ENCODE measurements around the gene ZBTB16. TPM values are rescaled to one million over a fixed set of nuclear protein-coding genes. Genes with fewer than 3 reads are reported as not detected.

Gene ZBTB16
- total and polyA plus RNA-seq, 2 of the 13 experiments (the other 11 are each of a cell fraction or from before 2014, with no cell fraction given) = not detected

DNA sequence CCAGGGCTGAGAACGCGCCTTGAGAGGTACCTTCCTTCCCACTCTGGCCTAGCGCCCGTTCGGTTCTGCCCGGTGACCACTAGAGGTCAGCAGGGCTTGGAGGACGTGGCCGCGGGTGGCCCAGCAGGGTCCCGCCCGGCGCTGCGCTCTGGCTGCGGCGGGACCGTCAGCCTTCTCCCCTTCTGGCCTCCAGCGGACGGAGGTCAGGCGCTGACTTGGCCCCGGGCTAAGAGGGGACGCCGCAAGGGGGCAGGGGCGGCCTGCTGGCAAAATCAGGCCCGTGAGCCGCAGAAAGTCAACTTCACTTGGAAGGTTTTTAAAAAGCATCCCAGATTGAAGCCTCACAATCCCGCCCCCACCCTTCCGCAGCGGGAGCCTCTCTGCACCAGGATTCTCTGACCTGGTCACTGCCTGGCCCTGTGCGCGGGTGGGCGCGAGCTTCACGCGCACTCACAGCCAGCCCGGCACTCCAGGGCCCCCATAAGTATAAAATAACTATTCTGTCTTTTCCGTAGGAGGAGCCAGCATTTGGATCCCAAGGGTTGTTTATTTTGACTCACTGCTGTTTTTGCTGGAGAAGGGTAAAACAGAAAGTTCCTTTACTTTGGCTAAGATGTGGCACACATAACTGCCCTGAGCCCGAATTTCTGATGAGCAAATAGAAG, 23.2 kb upstream of the ZBTB16 start (continued):
- TF ChIP-seq, protein P1, sequence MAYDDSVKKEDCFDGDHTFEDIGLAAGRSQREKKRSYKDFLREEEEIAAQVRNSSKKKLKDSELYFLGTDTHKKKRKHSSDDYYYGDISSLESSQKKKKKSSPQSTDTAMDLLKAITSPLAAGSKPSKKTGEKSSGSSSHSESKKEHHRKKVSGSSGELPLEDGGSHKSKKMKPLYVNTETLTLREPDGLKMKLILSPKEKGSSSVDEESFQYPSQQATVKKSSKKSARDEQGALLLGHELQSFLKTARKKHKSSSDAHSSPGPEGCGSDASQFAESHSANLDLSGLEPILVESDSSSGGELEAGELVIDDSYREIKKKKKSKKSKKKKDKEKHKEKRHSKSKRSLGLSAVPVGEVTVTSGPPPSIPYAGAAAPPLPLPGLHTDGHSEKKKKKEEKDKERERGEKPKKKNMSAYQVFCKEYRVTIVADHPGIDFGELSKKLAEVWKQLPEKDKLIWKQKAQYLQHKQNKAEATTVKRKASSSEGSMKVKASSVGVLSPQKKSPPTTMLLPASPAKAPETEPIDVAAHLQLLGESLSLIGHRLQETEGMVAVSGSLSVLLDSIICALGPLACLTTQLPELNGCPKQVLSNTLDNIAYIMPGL (CRISPR knock-in tag; IDR thresholded peaks at IDR 0.05; ENCODE audit: borderline replicate concordance in 1 of 2, low read depth in 1 of 2) = peak; percentile 66 to 75; a peak in 3 of 4 replicates
- TF ChIP-seq, protein P2, sequence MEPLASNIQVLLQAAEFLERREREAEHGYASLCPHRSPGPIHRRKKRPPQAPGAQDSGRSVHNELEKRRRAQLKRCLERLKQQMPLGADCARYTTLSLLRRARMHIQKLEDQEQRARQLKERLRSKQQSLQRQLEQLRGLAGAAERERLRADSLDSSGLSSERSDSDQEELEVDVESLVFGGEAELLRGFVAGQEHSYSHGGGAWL (CRISPR knock-in tag; IDR thresholded peaks at IDR 0.05) = peak; percentile 44; the same call in 1 of the 2 replicates
- TF ChIP-seq ZNF792 (CRISPR knock-in tag; IDR thresholded peaks at IDR 0.05) = 0 out of 2 replicates have a peak, but pooled peaks have one; percentile 40
- TF ChIP-seq, protein P3, sequence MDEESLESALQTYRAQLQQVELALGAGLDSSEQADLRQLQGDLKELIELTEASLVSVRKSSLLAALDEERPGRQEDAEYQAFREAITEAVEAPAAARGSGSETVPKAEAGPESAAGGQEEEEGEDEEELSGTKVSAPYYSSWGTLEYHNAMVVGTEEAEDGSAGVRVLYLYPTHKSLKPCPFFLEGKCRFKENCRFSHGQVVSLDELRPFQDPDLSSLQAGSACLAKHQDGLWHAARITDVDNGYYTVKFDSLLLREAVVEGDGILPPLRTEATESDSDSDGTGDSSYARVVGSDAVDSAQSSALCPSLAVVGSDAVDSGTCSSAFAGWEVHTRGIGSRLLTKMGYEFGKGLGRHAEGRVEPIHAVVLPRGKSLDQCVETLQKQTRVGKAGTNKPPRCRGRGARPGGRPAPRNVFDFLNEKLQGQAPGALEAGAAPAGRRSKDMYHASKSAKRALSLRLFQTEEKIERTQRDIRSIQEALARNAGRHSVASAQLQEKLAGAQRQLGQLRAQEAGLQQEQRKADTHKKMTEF (CRISPR knock-in tag; IDR thresholded peaks at IDR 0.05) = peak; percentile 47; the same call in 1 of the 2 replicates
- no peak for TF ChIP-seq ARNT (IDR thresholded peaks at IDR 0.05)
- TF ChIP-seq, protein P4, sequence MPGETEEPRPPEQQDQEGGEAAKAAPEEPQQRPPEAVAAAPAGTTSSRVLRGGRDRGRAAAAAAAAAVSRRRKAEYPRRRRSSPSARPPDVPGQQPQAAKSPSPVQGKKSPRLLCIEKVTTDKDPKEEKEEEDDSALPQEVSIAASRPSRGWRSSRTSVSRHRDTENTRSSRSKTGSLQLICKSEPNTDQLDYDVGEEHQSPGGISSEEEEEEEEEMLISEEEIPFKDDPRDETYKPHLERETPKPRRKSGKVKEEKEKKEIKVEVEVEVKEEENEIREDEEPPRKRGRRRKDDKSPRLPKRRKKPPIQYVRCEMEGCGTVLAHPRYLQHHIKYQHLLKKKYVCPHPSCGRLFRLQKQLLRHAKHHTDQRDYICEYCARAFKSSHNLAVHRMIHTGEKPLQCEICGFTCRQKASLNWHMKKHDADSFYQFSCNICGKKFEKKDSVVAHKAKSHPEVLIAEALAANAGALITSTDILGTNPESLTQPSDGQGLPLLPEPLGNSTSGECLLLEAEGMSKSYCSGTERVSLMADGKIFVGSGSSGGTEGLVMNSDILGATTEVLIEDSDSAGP (CRISPR knock-in tag; IDR thresholded peaks at IDR 0.05; ENCODE audit: borderline replicate concordance) = peak; percentile 75
- peak; percentile 70; the same call in 1 of the 2 replicates for TF ChIP-seq ZNF788 (CRISPR knock-in tag; IDR thresholded peaks at IDR 0.05; ENCODE audit: borderline replicate concordance)
- TF ChIP-seq ZFP37 (CRISPR knock-in tag; IDR thresholded peaks at IDR 0.05; ENCODE audit: borderline replicate concordance) = no peak
- peak; percentile 34; the same call in 1 of the 2 replicates for TF ChIP-seq PITX1 (CRISPR knock-in tag; IDR thresholded peaks at IDR 0.05)
- TF ChIP-seq ATF7-NPFF (CRISPR knock-in tag; IDR thresholded peaks at IDR 0.05; ENCODE audit: low read depth) = 0 out of 2 replicates have a peak, but pooled peaks have one; percentile 16
- TF ChIP-seq, protein P5, sequence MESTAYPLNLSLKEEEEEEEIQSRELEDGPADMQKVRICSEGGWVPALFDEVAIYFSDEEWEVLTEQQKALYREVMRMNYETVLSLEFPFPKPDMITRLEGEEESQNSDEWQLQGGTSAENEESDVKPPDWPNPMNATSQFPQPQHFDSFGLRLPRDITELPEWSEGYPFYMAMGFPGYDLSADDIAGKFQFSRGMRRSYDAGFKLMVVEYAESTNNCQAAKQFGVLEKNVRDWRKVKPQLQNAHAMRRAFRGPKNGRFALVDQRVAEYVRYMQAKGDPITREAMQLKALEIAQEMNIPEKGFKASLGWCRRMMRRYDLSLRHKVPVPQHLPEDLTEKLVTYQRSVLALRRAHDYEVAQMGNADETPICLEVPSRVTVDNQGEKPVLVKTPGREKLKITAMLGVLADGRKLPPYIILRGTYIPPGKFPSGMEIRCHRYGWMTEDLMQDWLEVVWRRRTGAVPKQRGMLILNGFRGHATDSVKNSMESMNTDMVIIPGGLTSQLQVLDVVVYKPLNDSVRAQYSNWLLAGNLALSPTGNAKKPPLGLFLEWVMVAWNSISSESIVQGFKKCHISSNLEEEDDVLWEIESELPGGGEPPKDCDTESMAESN (CRISPR knock-in tag; conservative IDR thresholded peaks at IDR 0.05) = peak; percentile 80
- TF ChIP-seq, protein P6, sequence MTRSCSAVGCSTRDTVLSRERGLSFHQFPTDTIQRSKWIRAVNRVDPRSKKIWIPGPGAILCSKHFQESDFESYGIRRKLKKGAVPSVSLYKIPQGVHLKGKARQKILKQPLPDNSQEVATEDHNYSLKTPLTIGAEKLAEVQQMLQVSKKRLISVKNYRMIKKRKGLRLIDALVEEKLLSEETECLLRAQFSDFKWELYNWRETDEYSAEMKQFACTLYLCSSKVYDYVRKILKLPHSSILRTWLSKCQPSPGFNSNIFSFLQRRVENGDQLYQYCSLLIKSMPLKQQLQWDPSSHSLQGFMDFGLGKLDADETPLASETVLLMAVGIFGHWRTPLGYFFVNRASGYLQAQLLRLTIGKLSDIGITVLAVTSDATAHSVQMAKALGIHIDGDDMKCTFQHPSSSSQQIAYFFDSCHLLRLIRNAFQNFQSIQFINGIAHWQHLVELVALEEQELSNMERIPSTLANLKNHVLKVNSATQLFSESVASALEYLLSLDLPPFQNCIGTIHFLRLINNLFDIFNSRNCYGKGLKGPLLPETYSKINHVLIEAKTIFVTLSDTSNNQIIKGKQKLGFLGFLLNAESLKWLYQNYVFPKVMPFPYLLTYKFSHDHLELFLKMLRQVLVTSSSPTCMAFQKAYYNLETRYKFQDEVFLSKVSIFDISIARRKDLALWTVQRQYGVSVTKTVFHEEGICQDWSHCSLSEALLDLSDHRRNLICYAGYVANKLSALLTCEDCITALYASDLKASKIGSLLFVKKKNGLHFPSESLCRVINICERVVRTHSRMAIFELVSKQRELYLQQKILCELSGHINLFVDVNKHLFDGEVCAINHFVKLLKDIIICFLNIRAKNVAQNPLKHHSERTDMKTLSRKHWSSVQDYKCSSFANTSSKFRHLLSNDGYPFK (CRISPR knock-in tag; IDR thresholded peaks at IDR 0.05; ENCODE audit: borderline replicate concordance) = peak; percentile 28; the same call in 1 of the 2 replicates
- TF ChIP-seq, protein P7, sequence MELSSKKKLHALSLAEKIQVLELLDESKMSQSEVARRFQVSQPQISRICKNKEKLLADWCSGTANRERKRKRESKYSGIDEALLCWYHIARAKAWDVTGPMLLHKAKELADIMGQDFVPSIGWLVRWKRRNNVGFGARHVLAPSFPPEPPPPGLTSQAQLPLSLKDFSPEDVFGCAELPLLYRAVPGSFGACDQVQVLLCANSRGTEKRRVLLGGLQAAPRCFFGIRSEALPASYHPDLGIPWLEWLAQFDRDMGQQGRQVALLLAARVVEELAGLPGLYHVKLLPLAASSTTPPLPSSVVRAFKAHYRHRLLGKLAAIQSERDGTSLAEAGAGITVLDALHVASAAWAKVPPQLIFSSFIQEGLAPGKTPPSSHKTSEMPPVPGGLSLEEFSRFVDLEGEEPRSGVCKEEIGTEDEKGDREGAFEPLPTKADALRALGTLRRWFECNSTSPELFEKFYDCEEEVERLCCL (CRISPR knock-in tag; IDR thresholded peaks at IDR 0.05; ENCODE audit: borderline replicate concordance) = no peak
- TF ChIP-seq NONO (IDR thresholded peaks at IDR 0.05) = no peak
- TF ChIP-seq NONO (CRISPR knock-in tag; conservative IDR thresholded peaks at IDR 0.05) = peak; percentile 65; the same call in 1 of the 2 replicates
- peak; percentile 45; the same call in 1 of the 2 replicates for TF ChIP-seq HDAC2 (CRISPR knock-in tag; IDR thresholded peaks at IDR 0.05)

All from HepG2 (cell line).